AG04450 (cell line): ENCODE results near the gene ULK2. TPM values are rescaled to one million over a fixed set of nuclear protein-coding genes. Genes with fewer than 3 reads are reported as not detected.
"Not testable (repeated sequence)": the region's sequence is repeated elsewhere in the genome, so short reads cannot be mapped to it uniquely, and the experiment has no call there.

Experiments used
- CTCF ChIA-PET: fragments of 300-600, 350-600 bp; formaldehyde crosslinking; extraction: SDS; loops from one replicate; lab custom pipeline; 2022; ENCODE audit warnings: antibody characterized with exemption, inconsistent platforms; lab: Charles Lee
- POLR2A ChIA-PET: fragments of 350-600 bp; formaldehyde crosslinking; extraction: SDS; loops from one replicate; lab custom pipeline; 2021; ENCODE audit warnings: antibody characterized with exemption, inconsistent platforms; lab: Yijun Ruan, JAX
- DNase-seq: peaks from one replicate; pipeline ENCODE4 v3.0.0-alpha.2; 2011; ENCODE audit warnings: low read depth, low spot score
- H3K27ac ChIP-seq: one replicate; pipeline ENCODE4 v1.5.1; 2012; ENCODE audit warnings: low read depth, low read length, control low read depth
- H3K27me3 ChIP-seq: one replicate; pipeline ENCODE4 v1.6.0; 2012; ENCODE audit warnings: low read length; ENCODE audit not compliant: control insufficient read depth, insufficient read depth
- H3K4me3 ChIP-seq: 2 replicates; pipeline ENCODE4 v1.5.1; 2011; ENCODE audit warnings: mild to moderate bottlenecking, low read depth, low read length, control low read depth
- H3K9me3 ChIP-seq: 2 replicates; pipeline ENCODE4 v1.5.1; 2012; ENCODE audit warnings: low read length; ENCODE audit not compliant: control insufficient read depth, insufficient read depth
- CTCF ChIP-seq: IDR thresholded peaks from 2 replicates; pipeline ENCODE4 v1.5.1; 2011; ENCODE audit warnings: low read depth, low read length, control low read depth, inconsistent platforms
- polyA plus RNA-seq: library from polyadenylated mRNA; depleted of rRNA; stranded (reverse); fragments of >200 nt; gene quantifications from 2 replicates; pipeline ENCODE4 v1.2.3, GENCODE V29; 2011

ULK2 gene
- polyA plus RNA-seq, 1 experiment: 33.9 TPM

DNA sequence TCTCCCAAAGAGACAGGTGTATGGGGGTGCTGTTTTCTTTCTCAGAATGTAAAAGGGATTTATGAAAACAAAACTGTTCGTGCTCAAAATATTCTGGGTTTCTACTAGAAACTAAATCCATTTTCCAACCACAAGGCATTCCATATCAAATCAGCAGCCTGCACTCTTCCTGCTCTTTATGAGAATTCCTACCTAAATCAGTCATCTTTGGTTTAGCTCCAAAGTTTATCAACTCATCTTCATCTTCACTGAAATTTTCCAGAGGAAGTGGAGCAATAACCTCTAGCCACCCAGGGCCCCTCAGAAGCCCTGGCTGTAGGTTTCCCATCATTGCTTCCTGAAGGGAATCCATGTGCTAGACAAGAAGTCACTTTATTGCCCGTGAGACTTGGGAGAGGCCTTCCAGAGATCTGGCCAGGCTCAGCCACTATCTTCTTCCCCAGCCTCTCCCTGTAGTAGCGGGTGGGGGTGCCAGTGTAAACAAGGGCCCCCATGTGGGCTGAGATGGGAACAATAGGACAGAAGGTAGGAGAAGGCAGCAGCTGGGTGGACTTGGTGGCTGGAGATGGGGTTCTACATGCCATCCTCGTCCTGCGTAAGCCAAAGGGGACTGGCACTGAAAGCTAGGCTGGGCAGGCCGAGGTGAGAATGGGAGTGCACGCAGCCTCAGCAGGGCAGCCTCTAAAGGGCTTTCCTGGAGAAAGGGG is 97.6 kb downstream of the ULK2 start:
- Histone ChIP-seq H3K4me3 (no peak overlapping the region), H3K27ac (peak overlapping the region; percentile 59), H3K9me3 (no peaks in the 10 kb centered on the region), H3K27me3 (no peaks in the 10 kb centered on the region)
- CTCF ChIA-PET: interaction anchor here (1.1 to 9.9 kb wide), 5 partner anchors 11 to 407 kb away, joined by 3 to 174 read pairs (median 4); partner anchors contain the start of gene B9D1
- TF ChIP-seq CTCF: no peak
- DNase-seq: peak; percentile 10
- POLR2A ChIA-PET: interaction anchor here (0.8 kb wide), 1 partner anchor 29 kb away, joined by 3 read pairs; no protein-coding TSS in a partner anchor

DNA sequence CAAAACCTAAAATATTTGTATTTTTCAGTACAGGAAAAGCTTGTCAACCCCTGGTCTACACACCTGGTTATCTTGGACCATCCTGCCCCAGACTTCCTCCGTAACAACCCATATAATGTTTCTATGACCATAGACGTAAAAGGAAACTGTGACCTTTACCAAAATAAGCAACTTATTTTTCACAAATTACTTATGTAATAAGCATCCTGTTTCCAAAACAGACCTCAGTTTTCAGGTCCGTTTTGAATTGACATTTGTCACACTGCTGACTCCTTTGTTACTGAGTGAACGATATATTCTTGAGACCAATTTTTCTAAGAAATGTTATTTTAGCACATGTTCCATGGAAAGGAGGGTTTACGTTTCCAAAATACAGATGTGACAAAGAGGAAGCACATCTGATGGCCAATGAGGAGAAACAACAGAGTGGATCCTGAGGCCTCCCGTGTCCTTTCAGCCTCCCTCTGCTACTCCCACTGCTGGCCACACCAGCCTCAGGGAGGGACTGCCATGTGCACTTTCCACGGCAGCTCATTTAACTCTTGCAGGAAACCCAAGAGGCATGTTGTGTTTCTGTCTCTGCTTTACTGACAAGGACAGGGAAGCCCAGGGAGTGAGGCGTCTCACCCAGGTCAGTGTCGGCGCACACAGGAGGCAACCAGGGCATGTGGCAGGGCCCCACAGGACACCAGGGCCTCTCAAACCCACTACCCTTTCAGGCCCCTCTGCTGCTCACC is 99.5 kb downstream of the ULK2 start:
- TF ChIP-seq CTCF: no peak
- Histone ChIP-seq H3K27me3 (no peaks in the 10 kb centered on the region), H3K9me3 (no peaks in the 10 kb centered on the region), H3K4me3 (no peak overlapping the region), H3K27ac (no peak overlapping the region)
- DNase-seq: no peak
- CTCF ChIA-PET: interaction anchor here (7.6 to 9.9 kb wide), 2 partner anchors 257 to 404 kb away, joined by 97 to 174 read pairs; partner anchors contain the start of gene B9D1
- POLR2A ChIA-PET: no interaction called here

DNA sequence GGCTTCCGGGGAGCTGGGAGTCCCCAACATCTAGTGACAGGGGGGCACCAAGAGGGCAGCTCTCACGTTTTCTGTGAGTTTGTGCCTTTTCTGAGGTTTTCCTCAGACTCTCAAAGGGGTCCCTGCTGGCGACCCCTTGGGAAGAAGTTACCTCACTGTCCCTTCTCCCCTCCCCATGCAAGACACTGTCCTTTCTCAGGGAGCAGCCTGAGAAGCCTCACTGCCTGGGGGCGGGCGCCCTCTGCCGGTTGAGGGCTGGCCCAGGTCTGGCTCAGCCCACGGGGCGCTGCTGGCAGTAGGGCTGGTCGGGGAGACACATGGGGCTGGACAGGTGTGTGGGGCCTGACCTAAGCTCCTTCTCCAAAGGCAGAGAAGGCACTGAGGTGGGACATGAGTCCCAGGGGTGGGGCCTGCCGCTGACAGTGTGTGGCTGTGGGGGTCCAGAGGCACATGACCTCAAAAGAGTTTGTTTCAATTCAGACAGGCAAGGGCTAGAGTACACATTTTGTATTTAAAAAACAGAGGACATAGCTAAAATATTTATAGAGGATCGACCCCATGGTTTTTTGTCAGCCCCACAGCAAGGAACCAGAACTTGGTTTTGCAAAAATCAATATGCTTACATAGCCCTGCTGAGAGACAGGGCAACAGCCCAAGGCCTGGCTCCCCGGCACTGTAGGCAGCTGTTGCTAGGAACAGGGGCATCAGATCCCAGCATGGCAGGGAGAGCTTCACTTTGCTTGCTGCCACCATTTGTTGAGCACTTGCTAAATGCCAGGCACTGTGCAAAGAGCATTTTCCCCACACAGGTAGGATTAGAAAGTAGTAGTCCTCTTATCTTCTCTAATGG is 101.1 kb downstream of the ULK2 start:
- POLR2A ChIA-PET: no interaction called here
- no peak overlapping the region for H3K4me3 ChIP-seq
- H3K9me3 ChIP-seq: no peaks in the 10 kb centered on the region

DNA sequence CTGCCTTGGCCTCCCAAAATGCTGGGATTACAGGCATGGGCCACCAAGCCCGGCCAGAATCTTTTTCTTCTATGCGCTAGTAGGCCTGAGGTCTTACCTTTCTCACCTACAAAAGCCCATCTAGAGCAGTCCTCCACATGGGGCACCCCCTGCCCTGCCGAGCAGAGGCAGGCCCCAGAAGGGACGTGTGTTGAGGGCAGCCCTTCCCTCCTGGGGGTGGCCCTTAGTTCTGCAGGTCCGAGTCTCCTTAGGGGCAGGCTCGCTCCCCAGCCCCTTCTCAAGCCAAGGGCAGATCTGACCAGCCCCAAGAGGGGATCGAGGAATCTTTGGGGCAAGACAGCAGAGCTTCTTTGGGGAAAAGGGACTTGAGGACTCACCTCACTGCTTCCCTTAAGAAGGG is 101.7 kb downstream of the ULK2 start:
- Histone ChIP-seq H3K9me3 (no peaks in the 10 kb centered on the region), H3K27ac (no peak overlapping the region), H3K4me3 (no peak overlapping the region), H3K27me3 (peaks cover 13% of the 10 kb centered on the region)
- no peak for TF ChIP-seq CTCF
- DNase-seq: no peak
- CTCF ChIA-PET: interaction anchor here (0.6 to 9.9 kb wide), 30 partner anchors 9 to 426 kb away, joined by 3 to 174 read pairs (median 5); partner anchors contain the start of genes ALDH3A1, ALDH3A2 and B9D1
- POLR2A ChIA-PET: no interaction called here

More for the DNA sequence above, 101.1 kb downstream of the ULK2 start:
- CTCF ChIA-PET: interaction anchor here (0.5 to 9.9 kb wide), 44 partner anchors 9 to 426 kb away, joined by 3 to 174 read pairs (median 4); partner anchors contain the start of genes ALDH3A1, ALDH3A2, B9D1 and SLC47A1
- DNase-seq: no peak
- H3K27me3 ChIP-seq: peaks cover 10% of the 10 kb centered on the region
- TF ChIP-seq CTCF: peak; percentile 99
- H3K27ac ChIP-seq: no peak overlapping the region

DNA sequence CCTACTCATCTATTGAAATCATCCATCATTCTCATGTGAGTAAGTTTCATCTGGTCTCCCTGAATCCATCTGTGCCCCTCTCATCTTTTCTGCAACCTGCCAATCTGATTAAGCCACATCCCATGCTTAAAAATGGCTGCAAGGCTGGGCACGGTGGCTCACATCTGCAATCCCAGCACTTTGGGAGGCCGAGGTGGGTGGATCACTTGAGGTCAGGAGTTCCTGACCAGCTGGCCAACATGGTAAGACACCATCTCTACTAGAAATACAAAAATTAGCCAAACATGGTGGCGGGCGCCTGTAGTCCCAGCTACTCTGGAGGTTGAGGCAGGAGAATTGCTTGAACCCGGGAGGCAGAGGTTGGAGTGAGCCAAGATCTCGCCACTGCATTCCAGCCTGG is 103.7 kb downstream of the ULK2 start:
- peaks cover 20% of the 10 kb centered on the region for H3K27me3 ChIP-seq
- not testable (repeated sequence) for H3K27ac ChIP-seq, DNase-seq, H3K4me3 ChIP-seq, H3K9me3 ChIP-seq
- CTCF ChIA-PET: interaction anchor here (0.7 to 9.9 kb wide), 8 partner anchors 20 to 400 kb away, joined by 3 to 174 read pairs (median 15); partner anchors contain the start of genes ALDH3A2 and B9D1
- POLR2A ChIA-PET: interaction anchor here (0.7 kb wide), 1 partner anchor 377 kb away, joined by 8 read pairs; no protein-coding TSS in a partner anchor
